H9 (cell line): ENCODE results near the gene ANKH. TPM values are rescaled to one million over a fixed set of nuclear protein-coding genes. Genes with fewer than 3 reads are reported as not detected.

ENCODE experiments used
- DNase-seq: peaks from one replicate; pipeline ENCODE4 v3.0.0-alpha.2; 2017
- H2AFZ ChIP-seq: one replicate; pipeline ENCODE4 v1.6.1; 2013; ENCODE audit warnings: mild to moderate bottlenecking, low read length, control low read depth, moderate library complexity
- H2AK5ac ChIP-seq: 2 replicates; pipeline ENCODE4 v1.6.1; 2013; ENCODE audit warnings: low read length, control low read depth, mixed read lengths; ENCODE audit not compliant: insufficient read length
- H2BK120ac ChIP-seq: one replicate; pipeline ENCODE4 v1.6.1; 2013; ENCODE audit warnings: low read depth, mild to moderate bottlenecking, low read length, control low read depth, inconsistent platforms; ENCODE audit not compliant: poor library complexity, severe bottlenecking
- H2BK12ac ChIP-seq: 2 replicates; pipeline ENCODE4 v1.6.1; 2013; ENCODE audit warnings: low read length, control low read depth, mixed read lengths, low read depth; ENCODE audit not compliant: insufficient read length
- H2BK15ac ChIP-seq: 2 replicates; pipeline ENCODE4 v1.6.1; 2013; ENCODE audit warnings: low read depth, low read length, control low read depth
- H2BK20ac ChIP-seq: one replicate; pipeline ENCODE4 v1.6.1; 2013; ENCODE audit warnings: low read depth, mild to moderate bottlenecking, low read length, control low read depth, inconsistent platforms; ENCODE audit not compliant: poor library complexity, severe bottlenecking
- H2BK5ac ChIP-seq: 2 replicates; pipeline ENCODE4 v1.6.1; 2013; ENCODE audit warnings: low read length, control low read depth, mixed read lengths; ENCODE audit not compliant: insufficient read length
- H3K14ac ChIP-seq: 2 replicates; pipeline ENCODE4 v1.6.1; 2013; ENCODE audit warnings: low read length, control low read depth; ENCODE audit not compliant: insufficient read depth
- H3K18ac ChIP-seq: 2 replicates; pipeline ENCODE4 v1.6.1; 2013; ENCODE audit warnings: low read depth, mild to moderate bottlenecking, mixed read lengths, low read length, control low read depth; ENCODE audit not compliant: insufficient read length
- H3K23ac ChIP-seq: 2 replicates; pipeline ENCODE4 v1.6.1; 2013; ENCODE audit warnings: low read length, control low read depth, mixed read lengths, low read depth; ENCODE audit not compliant: insufficient read length
- H3K23me2 ChIP-seq: 2 replicates; pipeline ENCODE4 v1.6.1; 2013; ENCODE audit warnings: low read depth, mild to moderate bottlenecking, mixed read lengths, low read length, control low read depth; ENCODE audit not compliant: insufficient read length, poor library complexity, severe bottlenecking
- H3K27ac ChIP-seq: 2 replicates; pipeline ENCODE4 v1.5.1; 2013; ENCODE audit warnings: low read length, control low read depth, mixed read lengths, low read depth; ENCODE audit not compliant: insufficient read length
- H3K27me3 ChIP-seq: 2 replicates; pipeline ENCODE4 v1.6.1; 2013; ENCODE audit warnings: low read length, control low read depth, inconsistent platforms; ENCODE audit not compliant: insufficient read depth
- H3K4ac ChIP-seq: 2 replicates; pipeline ENCODE4 v1.6.1; 2013; ENCODE audit warnings: low read depth, mild to moderate bottlenecking, control low read depth, inconsistent platforms, low read length, moderate library complexity
- H3K4me1 ChIP-seq: 2 replicates; pipeline ENCODE4 v1.6.1; 2013; ENCODE audit warnings: low read length, control low read depth, inconsistent platforms; ENCODE audit not compliant: insufficient read depth
- H3K4me2 ChIP-seq: 2 replicates; pipeline ENCODE4 v1.6.1; 2013; ENCODE audit warnings: low read length, control low read depth, mixed read lengths; ENCODE audit not compliant: insufficient read length, insufficient read depth
- H3K56ac ChIP-seq: 2 replicates; pipeline ENCODE4 v1.6.1; 2013; ENCODE audit warnings: low read depth, mild to moderate bottlenecking, mixed read lengths, low read length, control low read depth; ENCODE audit not compliant: insufficient read length
- H3K79me1 ChIP-seq: 2 replicates; pipeline ENCODE4 v1.6.1; 2013; ENCODE audit warnings: low read depth, mild to moderate bottlenecking, moderate library complexity, low read length, control low read depth, inconsistent platforms; ENCODE audit not compliant: insufficient read depth, poor library complexity, severe bottlenecking
- H3K79me2 ChIP-seq: 2 replicates; pipeline ENCODE4 v1.6.1; 2013; ENCODE audit warnings: low read length, control low read depth, inconsistent platforms; ENCODE audit not compliant: insufficient read depth
- H3K9ac ChIP-seq: 2 replicates; pipeline ENCODE4 v1.6.1; 2013; ENCODE audit warnings: low read length, control low read depth, mixed read lengths; ENCODE audit not compliant: insufficient read length; ENCODE audit errors: extremely low read depth
- H3K9me3 ChIP-seq: one replicate; pipeline ENCODE4 v1.6.1; 2013; ENCODE audit warnings: low read depth, low read length, inconsistent platforms; ENCODE audit not compliant: control insufficient read depth
- H3T11ph ChIP-seq: one replicate; pipeline ENCODE4 v1.6.1; 2013; ENCODE audit warnings: mild to moderate bottlenecking, low read length, control low read depth, inconsistent platforms
- H4K20me1 ChIP-seq: one replicate; pipeline ENCODE4 v1.6.1; 2013; ENCODE audit not compliant: control insufficient read depth, insufficient read length, insufficient read depth
- H4K5ac ChIP-seq: 2 replicates; pipeline ENCODE4 v1.6.1; 2013; ENCODE audit warnings: low read depth, mild to moderate bottlenecking, mixed read lengths, low read length, control low read depth; ENCODE audit not compliant: insufficient read length
- H4K8ac ChIP-seq: replicated peaks from 2 replicates; pipeline ENCODE4 v1.6.1; 2013; ENCODE audit warnings: low read length, control low read depth, mixed read lengths, low read depth; ENCODE audit not compliant: insufficient read length
- H4K91ac ChIP-seq: 2 replicates; pipeline ENCODE4 v1.6.1; 2013; ENCODE audit warnings: low read depth, mild to moderate bottlenecking, moderate library complexity, mixed read lengths, low read length, control low read depth; ENCODE audit not compliant: insufficient read length
- H3K27ac Mint-ChIP-seq, 3 experiments: 2 replicates in 2 of 3; 3 replicates in 1 of 3; pipeline ENCODE4 v1.8.0; 2020 to 2021; ENCODE audit warnings: mixed read lengths in 3 of 3, mild to moderate bottlenecking in 1 of 3, moderate library complexity in 1 of 3
- H3K27me3 Mint-ChIP-seq: 2 replicates; pipeline ENCODE4 v1.8.0; 2021; ENCODE audit warnings: low read depth, mild to moderate bottlenecking, moderate library complexity, mixed read lengths
- H3K36me3 Mint-ChIP-seq, 3 experiments: 2 replicates in 2 of 3; 3 replicates in 1 of 3; pipeline ENCODE4 v1.8.0; 2020 to 2021; ENCODE audit warnings: low read depth in 3 of 3, mixed read lengths in 3 of 3; ENCODE audit not compliant: insufficient read depth in 1 of 3
- H3K4me1 Mint-ChIP-seq, 2 experiments: 2 replicates each; pipeline ENCODE4 v1.8.0; 2020; ENCODE audit warnings: mixed read lengths in 2 of 2
- H3K4me3 Mint-ChIP-seq, 2 experiments: 2 replicates in 1 of 2; 3 replicates in 1 of 2; pipeline ENCODE4 v1.8.0; 2020 to 2021; ENCODE audit warnings: mild to moderate bottlenecking in 2 of 2, mixed read lengths in 2 of 2, moderate library complexity in 1 of 2
- H3K9me3 Mint-ChIP-seq, 2 experiments: 2 replicates in 1 of 2; 3 replicates in 1 of 2; pipeline ENCODE4 v1.8.0; 2020; ENCODE audit warnings: mild to moderate bottlenecking in 2 of 2, mixed read lengths in 2 of 2, moderate library complexity in 1 of 2
- WGBS: extraction: QIAGEN DNeasy Blood & Tissue Kit; methylation state at CpG from one replicate; pipeline ENCODE4 v1.1.7; 2013; ENCODE audit warnings: missing lambda C conversion rate, low lambda C conversion rate, mixed read lengths; ENCODE audit not compliant: insufficient read length; ENCODE audit errors: extremely low coverage; 5-methylcytosine and 5-hydroxymethylcytosine counted together
- total RNA-seq: library from RNA; stranded (reverse); gene quantifications from 2 replicates; pipeline ENCODE4 v1.2.1, GENCODE V29; 2021
- TF ChIP-seq, protein P1 (sequence below): fragments of 200-600 bp; sonication (generic); conservative IDR thresholded peaks from 3 replicates; pipeline ENCODE4 v1.8.0; 2021; ENCODE audit warnings: antibody characterized with exemption, mild to moderate bottlenecking

ANKH gene
- total RNA-seq, 1 experiment from 2014 or later, result 9.6 TPM

DNA sequence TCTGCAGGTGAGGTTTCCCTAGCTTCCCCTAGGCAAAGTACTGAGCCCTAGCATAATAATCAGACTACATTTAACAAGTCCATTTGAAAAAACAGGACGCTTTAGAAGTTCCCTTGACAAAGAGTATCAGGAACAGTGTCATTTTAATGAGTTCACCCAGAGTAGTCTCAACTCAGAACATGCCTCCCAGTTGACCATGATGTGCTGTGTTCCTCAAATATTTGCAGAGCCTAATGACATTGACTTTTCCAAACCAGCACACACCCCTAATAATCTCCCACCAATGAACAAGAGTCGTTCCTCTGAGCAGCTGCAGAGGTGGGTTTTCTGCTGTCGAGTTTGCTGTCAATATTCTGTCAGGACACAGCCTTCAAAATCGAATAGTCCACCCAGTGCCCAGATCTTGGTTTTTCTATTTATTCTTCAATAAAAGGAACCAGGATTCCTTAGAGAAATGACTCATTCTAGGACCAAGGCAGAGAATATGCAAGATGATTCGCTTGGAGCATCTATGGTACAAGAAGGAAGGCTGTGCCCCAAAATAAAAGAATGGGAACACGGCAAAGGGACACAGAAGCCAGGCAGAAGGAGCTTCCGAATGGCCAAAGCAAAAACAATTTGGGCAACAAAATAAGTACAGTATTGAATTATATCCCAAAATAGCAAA, 149.5 kb downstream of the ANKH start:
- no peak overlapping the region for H2BK12ac ChIP-seq
- Mint-ChIP-seq H3K9me3 (peaks cover 7 to 20% of the 10 kb centered on the region in 2 experiments), H3K4me1 (peaks cover 10 to 19% of the 10 kb centered on the region in 2 experiments), H3K27me3 (peaks cover 2% of the 10 kb centered on the region; the same call in 1 of the 2 replicates), H3K36me3 (peaks cover 0 to 21% (median 7%) of the 10 kb centered on the region in 3 experiments; a peak in 6 of 7 replicates), H3K27ac (no peak overlapping the region), H3K4me3 (no peak overlapping the region)
- no peak overlapping the region for H2BK20ac ChIP-seq
- no peak overlapping the region for H2BK5ac ChIP-seq
- TF ChIP-seq, protein P1, sequence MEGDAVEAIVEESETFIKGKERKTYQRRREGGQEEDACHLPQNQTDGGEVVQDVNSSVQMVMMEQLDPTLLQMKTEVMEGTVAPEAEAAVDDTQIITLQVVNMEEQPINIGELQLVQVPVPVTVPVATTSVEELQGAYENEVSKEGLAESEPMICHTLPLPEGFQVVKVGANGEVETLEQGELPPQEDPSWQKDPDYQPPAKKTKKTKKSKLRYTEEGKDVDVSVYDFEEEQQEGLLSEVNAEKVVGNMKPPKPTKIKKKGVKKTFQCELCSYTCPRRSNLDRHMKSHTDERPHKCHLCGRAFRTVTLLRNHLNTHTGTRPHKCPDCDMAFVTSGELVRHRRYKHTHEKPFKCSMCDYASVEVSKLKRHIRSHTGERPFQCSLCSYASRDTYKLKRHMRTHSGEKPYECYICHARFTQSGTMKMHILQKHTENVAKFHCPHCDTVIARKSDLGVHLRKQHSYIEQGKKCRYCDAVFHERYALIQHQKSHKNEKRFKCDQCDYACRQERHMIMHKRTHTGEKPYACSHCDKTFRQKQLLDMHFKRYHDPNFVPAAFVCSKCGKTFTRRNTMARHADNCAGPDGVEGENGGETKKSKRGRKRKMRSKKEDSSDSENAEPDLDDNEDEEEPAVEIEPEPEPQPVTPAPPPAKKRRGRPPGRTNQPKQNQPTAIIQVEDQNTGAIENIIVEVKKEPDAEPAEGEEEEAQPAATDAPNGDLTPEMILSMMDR, result no peak
- H4K8ac ChIP-seq, result no peak overlapping the region
- H4K20me1 ChIP-seq, result no peaks in the 10 kb centered on the region
- H3K4me2 ChIP-seq, result no peak overlapping the region
- H3K79me1 ChIP-seq, result no peaks in the 10 kb centered on the region
- no peak overlapping the region for H3K23ac ChIP-seq
- H2AFZ ChIP-seq, result no peak overlapping the region
- H2BK15ac ChIP-seq, result no peak overlapping the region
- H3K79me2 ChIP-seq, result no peaks in the 10 kb centered on the region
- H3K56ac ChIP-seq, result no peak overlapping the region
- DNase-seq, result no peak
- no CpG with 5 or more reads among the region's 7 CpGs for WGBS
- no peak overlapping the region for H3K9ac ChIP-seq
- H3K4ac ChIP-seq, result no peak overlapping the region
- H3K9me3 ChIP-seq, result no peaks in the 10 kb centered on the region
- H3K27me3 ChIP-seq, result no peaks in the 10 kb centered on the region
- no peak overlapping the region for H2BK120ac ChIP-seq
- no peak overlapping the region for H4K5ac ChIP-seq
- no peak overlapping the region for H3K18ac ChIP-seq
- H4K91ac ChIP-seq, result no peak overlapping the region
- peaks cover 3% of the 10 kb centered on the region; the same call in 1 of the 2 replicates for H3K4me1 ChIP-seq
- no peak overlapping the region for H3T11ph ChIP-seq
- H3K27ac ChIP-seq, result no peak overlapping the region
- no peak overlapping the region for H3K14ac ChIP-seq
- no peaks in the 10 kb centered on the region for H3K23me2 ChIP-seq
- H2AK5ac ChIP-seq, result no peak overlapping the region
